Sigmoid colon (tissue), 7 donors: ENCODE measurements around the gene ZP1. TPM values are rescaled to one million over a fixed set of nuclear protein-coding genes. Genes with fewer than 3 reads are reported as not detected.
"Not testable (repeated sequence)": the region's sequence is repeated elsewhere in the genome, so short reads cannot be mapped to it uniquely, and the experiment has no call there.

ENCODE experiments used
- DNase-seq: peaks from one replicate; pipeline ENCODE4 v3.0.0-alpha.2; 2019
- H3K27ac ChIP-seq, 4 donors: fragments of 200-600 bp; sonication (generic); one replicate each; pipeline ENCODE4 v1.5.1; 2016 to 2019; ENCODE audit warnings: mild to moderate bottlenecking in 1 of 4
- H3K27me3 ChIP-seq, 3 donors: fragments of 200-600 bp; sonication (generic); one replicate each; pipeline ENCODE4 v1.5.1; 2019; ENCODE audit warnings: mild to moderate bottlenecking in 1 of 3
- H3K36me3 ChIP-seq, 4 donors: fragments of 200-600 bp; sonication (generic); one replicate each; pipeline ENCODE4 v1.5.1; 2016 to 2019
- H3K4me1 ChIP-seq, 4 donors: fragments of 200-600 bp; sonication (generic); one replicate each; pipeline ENCODE4 v1.5.1; 2017 to 2019
- H3K4me3 ChIP-seq, 4 donors: fragments of 200-600 bp; sonication (generic); one replicate each; pipeline ENCODE4 v1.5.1; 2017 to 2019; ENCODE audit warnings: mild to moderate bottlenecking in 2 of 4, moderate library complexity in 1 of 4
- H3K9me3 ChIP-seq, 4 donors: fragments of 200-600 bp in 3 of 4; sonication (generic) in 3 of 4; one replicate each; pipeline versions ENCODE4 v1.5.1 to v1.6.1; 2013 to 2019
- CTCF ChIP-seq, 4 experiments: fragments of 450-650 bp in 3 of 4; fragments of 200-600 bp in 1 of 4; IDR thresholded peaks; one replicate each; pipeline ENCODE4 v1.5.1; 2016 to 2019; ENCODE audit warnings: antibody characterized with exemption in 4 of 4, mild to moderate bottlenecking in 3 of 4, moderate library complexity in 2 of 4
- EP300 ChIP-seq, 4 donors: sonication (generic); formaldehyde crosslinking; IDR thresholded peaks; one replicate each; pipeline ENCODE4 v1.6.1; 2017; ENCODE audit warnings: antibody characterized with exemption in 4 of 4
- POLR2A ChIP-seq, 2 donors: fragments of 450-650 bp; IDR thresholded peaks; one replicate each; pipeline ENCODE4 v1.6.1; 2016; ENCODE audit warnings: antibody characterized with exemption in 2 of 2, mild to moderate bottlenecking in 2 of 2, moderate library complexity in 2 of 2
- POLR2AphosphoS5 ChIP-seq, 4 donors: sonication (generic); formaldehyde crosslinking; IDR thresholded peaks; one replicate each; pipeline ENCODE4 v1.6.1; 2017; ENCODE audit warnings: antibody characterized with exemption in 4 of 4
- WGBS, 2 donors: extraction: QIAGEN DNeasy Blood & Tissue Kit; methylation state at CpG; one replicate each; pipeline ENCODE4 v1.1.7; 2013; 5-methylcytosine and 5-hydroxymethylcytosine counted together
- intact Hi-C: fragments of 100-400 bp; cut with DNase I; formaldehyde crosslinking; loops from one replicate; pipeline ENCODE4 v1.15.1; 2023
- polyA plus RNA-seq, 3 donors: library from polyadenylated mRNA; stranded (reverse); fragments of 200-250 nt; gene quantifications; one replicate each; pipeline ENCODE4 v1.2.3, GENCODE V29; 2013
- total RNA-seq, 4 donors: library from RNA; depleted of rRNA; stranded (reverse); fragments of >200 nt; gene quantifications; one replicate each; pipeline ENCODE4 v1.1.0, GENCODE V29; 2016
- donor health status: healthy with polysubstance abuse.
- donor health status: Bipolar disorder and iron deficiency.
- donor health status: healthy.

Gene ZP1
- total and polyA plus RNA-seq, 7 donors, result 0.15 TPM; not detected in 6

- TF ChIP-seq CTCF (IDR thresholded peaks at IDR 0.05) (no peak), POLR2A (IDR thresholded peaks at IDR 0.05) (peak; percentile 59 to 63), POLR2AphosphoS5 (IDR thresholded peaks at IDR 0.05) (peak; percentile 82 to 94 (median 87)), EP300 (IDR thresholded peaks at IDR 0.05) (peak in 1 of 4 donors; percentile 57)
- H3K36me3 ChIP-seq, result peaks cover 7 to 22% (median 14%) of the 10 kb centered on the region in 4 donors
- no peaks in the 10 kb centered on the region for H3K27me3 ChIP-seq
- DNase-seq, result peak; percentile 98
- H3K4me3 ChIP-seq, result peak within 1 kb of the TSS; percentile 89 to 99 (median 95)
- no peaks in the 10 kb centered on the region for H3K9me3 ChIP-seq
- intact Hi-C loops, result loop anchor here (2.0 to 10.0 kb wide), 2 partner anchors 64 to 428 kb away; partner anchors contain the start of genes CCDC86, DDB1 and TKFC
- WGBS, 2 donors, result 0% methylated on average over 75 of the region's 75 CpGs
- H3K4me1 ChIP-seq, result peaks cover 0 to 29% (median 24%) of the 10 kb centered on the region in 4 donors
- H3K27ac ChIP-seq, result peak within 1 kb of the TSS; percentile 97 to 100 (median 98)
Observed at GRCh38 chr11:60906132-60906972, 39.0 kb downstream of the ZP1 start, which contains the start of gene PRPF19. Gene PRPF19, minus strand, starts transcription at chr11:60906585. Its CDS starts 203 bp downstream, at chr11:60906382.

GRCh38 chr11:60908803-60909202, 41.5 kb downstream of the ZP1 start:
- 30 to 71% methylated on average over 1 of the region's 1 CpG for WGBS, 2 donors
- DNase-seq, result no peak
- H3K4me3 ChIP-seq, result no peak overlapping the region
- H3K4me1 ChIP-seq, result peaks cover 0 to 35% (median 29%) of the 10 kb centered on the region in 4 donors
- intact Hi-C loops, result loop anchor here (10.0 kb wide), 1 partner anchor 426 kb away; the partner anchor contains the start of genes DDB1 and TKFC
- no peak for TF ChIP-seq CTCF (IDR thresholded peaks at IDR 0.05)
- no peak for TF ChIP-seq POLR2AphosphoS5 (IDR thresholded peaks at IDR 0.05)
- TF ChIP-seq POLR2A (IDR thresholded peaks at IDR 0.05), result no peak
- no peak for TF ChIP-seq EP300 (IDR thresholded peaks at IDR 0.05)
- no peaks in the 10 kb centered on the region for H3K9me3 ChIP-seq
- H3K36me3 ChIP-seq, result no peaks in the 10 kb centered on the region
- H3K27ac ChIP-seq, result no peak overlapping the region
- no peaks in the 10 kb centered on the region for H3K27me3 ChIP-seq

GRCh38 chr11:60909680-60910280, 42.4 kb downstream of the ZP1 start:
- H3K27ac ChIP-seq, H3K27me3 ChIP-seq, H3K4me3 ChIP-seq, H3K9me3 ChIP-seq, DNase-seq, H3K36me3 ChIP-seq: not testable (repeated sequence)
- intact Hi-C loops, result loop anchor here (10.0 kb wide), 3 partner anchors 425 to 1355 kb away; partner anchors contain the start of genes DDB1 and TKFC
- H3K4me1 ChIP-seq, result peaks cover 0 to 30% (median 22%) of the 10 kb centered on the region in 4 donors
- 78 to 79% methylated on average over 3 of the region's 3 CpGs for WGBS, 2 donors

- Histone ChIP-seq H3K36me3 (no peaks in the 10 kb centered on the region), H3K4me3 (no peak overlapping the region), H3K4me1 (peaks cover 0 to 30% (median 21%) of the 10 kb centered on the region in 4 donors), H3K27ac (no peak overlapping the region), H3K27me3 (no peaks in the 10 kb centered on the region), H3K9me3 (no peaks in the 10 kb centered on the region)
- peak; percentile 66 for DNase-seq
- 50 to 87% methylated on average over 3 of the region's 3 CpGs for WGBS, 2 donors
- TF ChIP-seq POLR2AphosphoS5 (IDR thresholded peaks at IDR 0.05) (no peak), EP300 (IDR thresholded peaks at IDR 0.05) (no peak), CTCF (IDR thresholded peaks at IDR 0.05) (no peak), POLR2A (IDR thresholded peaks at IDR 0.05) (no peak)
- intact Hi-C loops, result loop anchor here (10.0 kb wide), 2 partner anchors 1065 to 1355 kb away; no protein-coding TSS in a partner anchor
Observed at GRCh38 chr11:60910281-60910687, 42.9 kb downstream of the ZP1 start.
